Astrocyte (in vitro differentiated cells and primary cell): ENCODE data around the gene SPACA7. TPM values are rescaled to one million over a fixed set of nuclear protein-coding genes. Genes with fewer than 3 reads are reported as not detected.

Source experiments
- DNase-seq: peaks from one replicate; pipeline ENCODE4 v3.0.0-alpha.2; 2010; ENCODE audit warnings: low read depth
- FAIRE-seq: peaks from 2 replicates; lab custom pipeline; 2011; peaks lifted over from hg19 to GRCh38; lab: Jason Lieb, UNC
- H2AFZ ChIP-seq: 2 replicates; pipeline ENCODE4 v1.6.0; 2012; ENCODE audit warnings: low read depth, low read length, inconsistent platforms
- H3K27ac ChIP-seq: 2 replicates; pipeline ENCODE4 v1.5.1; 2011; ENCODE audit warnings: low read depth, low read length, inconsistent platforms
- H3K27me3 ChIP-seq: 2 replicates; pipeline ENCODE4 v1.6.0; 2011; ENCODE audit warnings: low read length, inconsistent platforms; ENCODE audit not compliant: insufficient read depth
- H3K36me3 ChIP-seq: 2 replicates; pipeline ENCODE4 v1.5.1; 2011; ENCODE audit warnings: low read length, inconsistent platforms; ENCODE audit not compliant: insufficient read depth
- H3K4me1 ChIP-seq: 2 replicates; pipeline ENCODE4 v1.5.1; 2011; ENCODE audit warnings: low read length, inconsistent platforms; ENCODE audit not compliant: insufficient read depth
- H3K4me2 ChIP-seq: 2 replicates; pipeline ENCODE4 v1.6.0; 2012; ENCODE audit warnings: low read length, inconsistent platforms
- H3K4me3 ChIP-seq: 2 replicates; pipeline ENCODE4 v1.5.1; 2011; ENCODE audit warnings: low read depth, mild to moderate bottlenecking, low read length, inconsistent platforms; ENCODE audit not compliant: insufficient read depth
- H3K79me2 ChIP-seq: 2 replicates; pipeline ENCODE4 v1.6.0; 2012; ENCODE audit warnings: mild to moderate bottlenecking, low read length, inconsistent platforms; ENCODE audit not compliant: insufficient read depth
- H3K9ac ChIP-seq: 2 replicates; pipeline ENCODE4 v1.6.0; 2012; ENCODE audit warnings: mild to moderate bottlenecking, low read length, inconsistent platforms
- H3K9me3 ChIP-seq: 2 replicates; pipeline ENCODE4 v1.5.1; 2012; ENCODE audit warnings: low read depth, mild to moderate bottlenecking, low read length, inconsistent platforms; ENCODE audit not compliant: insufficient read depth
- H4K20me1 ChIP-seq: 2 replicates; pipeline ENCODE4 v1.6.0; 2012; ENCODE audit warnings: low read length, inconsistent platforms; ENCODE audit not compliant: insufficient read depth
- H3K27ac Mint-ChIP-seq: one replicate; pipeline ENCODE4 v1.8.0; 2021; ENCODE audit warnings: mild to moderate bottlenecking, mixed read lengths; ENCODE audit not compliant: unreplicated experiment
- H3K27me3 Mint-ChIP-seq: one replicate; pipeline ENCODE4 v1.8.0; 2021; ENCODE audit warnings: low read depth, mixed read lengths; ENCODE audit not compliant: unreplicated experiment
- H3K36me3 Mint-ChIP-seq: one replicate; pipeline ENCODE4 v1.8.0; 2021; ENCODE audit warnings: low read depth, mixed read lengths; ENCODE audit not compliant: unreplicated experiment
- H3K4me1 Mint-ChIP-seq: one replicate; pipeline ENCODE4 v1.8.0; 2021; ENCODE audit warnings: low read depth, mixed read lengths; ENCODE audit not compliant: unreplicated experiment
- H3K4me3 Mint-ChIP-seq: one replicate; pipeline ENCODE4 v1.8.0; 2021; ENCODE audit warnings: mild to moderate bottlenecking, moderate library complexity, mixed read lengths; ENCODE audit not compliant: unreplicated experiment
- H3K9me3 Mint-ChIP-seq: one replicate; pipeline ENCODE4 v1.8.0; 2021; ENCODE audit warnings: mild to moderate bottlenecking, mixed read lengths; ENCODE audit not compliant: unreplicated experiment
- EZH2 ChIP-seq: IDR thresholded peaks from 2 replicates; pipeline ENCODE4 v1.6.1; 2012; ENCODE audit warnings: mild to moderate bottlenecking, low read length, inconsistent platforms; ENCODE audit not compliant: insufficient read depth
- total RNA-seq: library from RNA; stranded (reverse); gene quantifications from 2 replicates; pipeline ENCODE4 v1.2.1, GENCODE V29; 2021
- TF ChIP-seq, protein P1 (sequence below): IDR thresholded peaks from 2 replicates; pipeline ENCODE4 v1.5.1; 2011; ENCODE audit warnings: low read depth, mild to moderate bottlenecking, inconsistent platforms, low read length, moderate library complexity; ENCODE audit not compliant: insufficient read depth

The SPACA7 gene
- total RNA-seq, 1 donor from 2014 or later: not detected

DNA sequence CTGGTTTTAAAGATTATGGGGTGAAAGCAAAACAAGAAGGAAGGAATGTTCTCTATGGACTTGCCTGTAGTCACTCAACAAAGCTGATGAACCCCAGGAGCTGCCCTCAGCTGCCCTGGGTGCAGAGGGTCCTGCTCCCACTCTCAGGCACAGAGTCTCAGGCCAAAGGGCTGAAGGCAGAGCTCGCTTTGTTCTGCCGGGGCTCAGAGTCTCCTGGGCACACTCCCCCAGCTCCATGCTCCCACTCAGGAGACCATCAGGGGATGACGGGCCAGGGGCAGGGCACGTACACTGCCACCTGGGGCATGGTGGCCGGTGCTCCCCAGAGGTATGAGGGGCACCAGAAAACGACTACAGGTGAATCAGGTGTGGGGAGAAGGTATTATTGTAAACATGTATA is 46.8 kb upstream of the SPACA7 start:
- H3K9ac ChIP-seq: no peak overlapping the region
- Mint-ChIP-seq H3K9me3 (peaks cover 6% of the 10 kb centered on the region), H3K27me3 (peaks cover 46% of the 10 kb centered on the region), H3K27ac (no peak overlapping the region), H3K36me3 (no peaks in the 10 kb centered on the region), H3K4me3 (no peak overlapping the region), H3K4me1 (peaks cover 3% of the 10 kb centered on the region)
- no peak for TF ChIP-seq EZH2
- TF ChIP-seq, protein P1, sequence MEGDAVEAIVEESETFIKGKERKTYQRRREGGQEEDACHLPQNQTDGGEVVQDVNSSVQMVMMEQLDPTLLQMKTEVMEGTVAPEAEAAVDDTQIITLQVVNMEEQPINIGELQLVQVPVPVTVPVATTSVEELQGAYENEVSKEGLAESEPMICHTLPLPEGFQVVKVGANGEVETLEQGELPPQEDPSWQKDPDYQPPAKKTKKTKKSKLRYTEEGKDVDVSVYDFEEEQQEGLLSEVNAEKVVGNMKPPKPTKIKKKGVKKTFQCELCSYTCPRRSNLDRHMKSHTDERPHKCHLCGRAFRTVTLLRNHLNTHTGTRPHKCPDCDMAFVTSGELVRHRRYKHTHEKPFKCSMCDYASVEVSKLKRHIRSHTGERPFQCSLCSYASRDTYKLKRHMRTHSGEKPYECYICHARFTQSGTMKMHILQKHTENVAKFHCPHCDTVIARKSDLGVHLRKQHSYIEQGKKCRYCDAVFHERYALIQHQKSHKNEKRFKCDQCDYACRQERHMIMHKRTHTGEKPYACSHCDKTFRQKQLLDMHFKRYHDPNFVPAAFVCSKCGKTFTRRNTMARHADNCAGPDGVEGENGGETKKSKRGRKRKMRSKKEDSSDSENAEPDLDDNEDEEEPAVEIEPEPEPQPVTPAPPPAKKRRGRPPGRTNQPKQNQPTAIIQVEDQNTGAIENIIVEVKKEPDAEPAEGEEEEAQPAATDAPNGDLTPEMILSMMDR: no peak
- H3K9me3 ChIP-seq: peaks cover 10% of the 10 kb centered on the region
- H3K4me1 ChIP-seq: no peaks in the 10 kb centered on the region
- DNase-seq (no peak), FAIRE-seq (no peak)
- no peak overlapping the region for H3K27ac ChIP-seq
- H4K20me1 ChIP-seq: no peaks in the 10 kb centered on the region
- H3K4me3 ChIP-seq: no peak overlapping the region
- H3K79me2 ChIP-seq: no peaks in the 10 kb centered on the region
- H3K27me3 ChIP-seq: no peaks in the 10 kb centered on the region
- H3K4me2 ChIP-seq: no peak overlapping the region
- no peaks in the 10 kb centered on the region for H3K36me3 ChIP-seq
- no peak overlapping the region for H2AFZ ChIP-seq

DNA sequence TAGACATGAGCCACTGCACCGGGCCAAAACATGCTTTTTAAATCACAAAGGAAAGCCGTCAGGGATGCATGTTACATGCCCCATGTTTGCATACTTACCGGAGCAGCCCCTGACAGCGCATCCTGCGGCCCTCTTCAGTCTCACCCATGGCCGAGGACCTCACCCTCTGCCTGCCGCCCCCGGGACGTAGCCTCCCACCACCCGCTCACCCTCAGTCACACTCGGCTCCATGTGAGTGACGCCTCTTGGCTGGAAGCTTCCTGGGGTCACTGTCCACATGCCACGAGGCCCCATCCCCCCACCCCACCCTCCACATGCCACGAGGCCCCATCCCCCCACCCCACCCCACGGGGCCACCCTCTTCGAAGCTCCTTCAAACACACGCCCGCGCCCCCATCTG is 46.1 kb upstream of the SPACA7 start:
- H3K9ac ChIP-seq: no peak overlapping the region
- Mint-ChIP-seq H3K27ac (no peak overlapping the region), H3K9me3 (peaks cover 6% of the 10 kb centered on the region), H3K4me1 (peaks cover 3% of the 10 kb centered on the region), H3K36me3 (no peaks in the 10 kb centered on the region), H3K27me3 (peaks cover 42% of the 10 kb centered on the region), H3K4me3 (no peak overlapping the region)
- no peaks in the 10 kb centered on the region for H4K20me1 ChIP-seq
- H3K79me2 ChIP-seq: no peaks in the 10 kb centered on the region
- peaks cover 10% of the 10 kb centered on the region for H3K9me3 ChIP-seq
- FAIRE-seq (no peak), DNase-seq (no peak)
- no peaks in the 10 kb centered on the region for H3K4me1 ChIP-seq
- H3K4me3 ChIP-seq: no peak overlapping the region
- no peaks in the 10 kb centered on the region for H3K27me3 ChIP-seq
- TF ChIP-seq EZH2: no peak
- no peak overlapping the region for H3K4me2 ChIP-seq
- no peak overlapping the region for H3K27ac ChIP-seq
- no peak overlapping the region for H2AFZ ChIP-seq
- H3K36me3 ChIP-seq: no peaks in the 10 kb centered on the region

GRCh38 chr13:112330479-112331381 is 45.4 kb upstream of the SPACA7 start:
- peak; percentile 32 for TF ChIP-seq EZH2
- TF ChIP-seq, protein P1: no peak
- no peak overlapping the region for H2AFZ ChIP-seq
- H3K9ac ChIP-seq: no peak overlapping the region
- Mint-ChIP-seq H3K9me3 (peaks cover 6% of the 10 kb centered on the region), H3K4me1 (peaks cover 3% of the 10 kb centered on the region), H3K27ac (no peak overlapping the region), H3K4me3 (no peak overlapping the region), H3K36me3 (no peaks in the 10 kb centered on the region), H3K27me3 (peaks cover 39% of the 10 kb centered on the region)
- H3K27ac ChIP-seq: no peak overlapping the region
- H3K79me2 ChIP-seq: no peaks in the 10 kb centered on the region
- no peaks in the 10 kb centered on the region for H3K4me1 ChIP-seq
- no peaks in the 10 kb centered on the region for H3K27me3 ChIP-seq
- no peaks in the 10 kb centered on the region for H3K36me3 ChIP-seq
- FAIRE-seq: no peak
- peaks cover 8% of the 10 kb centered on the region for H3K9me3 ChIP-seq
- no peaks in the 10 kb centered on the region for H4K20me1 ChIP-seq
- no peak for DNase-seq
- no peak overlapping the region for H3K4me2 ChIP-seq
- no peak overlapping the region for H3K4me3 ChIP-seq
